Loucy (cell line): ENCODE data around the gene WNT5A.

ENCODE experiments used
- CTCF ChIP-seq: fragments of 200-600 bp; sonication (generic); conservative IDR thresholded peaks from 2 replicates; pipeline ENCODE4 v1.5.1; 2014; ENCODE audit warnings: mild to moderate bottlenecking, antibody characterized with exemption, low read length
- EZH2phosphoT487 ChIP-seq: fragments of 200-600 bp; IDR thresholded peaks from 2 replicates; pipeline ENCODE4 v1.6.1; 2018; ENCODE audit warnings: antibody characterized with exemption, mild to moderate bottlenecking, moderate library complexity, borderline replicate concordance

- no peak for TF ChIP-seq CTCF
- TF ChIP-seq EZH2phosphoT487: no peak
Observed at GRCh38 chr3:55501905-55502304, 14.8 kb upstream of the WNT5A start.
